KMS-11 (cell line): ENCODE results near the gene DEXI.

Source experiments
- H2AFZ ChIP-seq: fragments of 200-600 bp; sonication (generic); 2 replicates; pipeline ENCODE4 v1.6.1; 2016; ENCODE audit warnings: antibody characterized with exemption, mixed run types, low read depth
- H3K27ac ChIP-seq: fragments of 200-600 bp; sonication (generic); 2 replicates; pipeline ENCODE4 v1.6.1; 2016; ENCODE audit warnings: mild to moderate bottlenecking, mixed run types
- H3K27me3 ChIP-seq: fragments of 200-600 bp; sonication (generic); 2 replicates; pipeline ENCODE4 v1.6.1; 2017; ENCODE audit warnings: mild to moderate bottlenecking, low read depth, mixed run types, moderate library complexity; ENCODE audit not compliant: insufficient read depth
- H3K36me3 ChIP-seq: fragments of 200-600 bp; sonication (generic); 2 replicates; pipeline ENCODE4 v1.6.1; 2017; ENCODE audit warnings: mild to moderate bottlenecking, mixed run types; ENCODE audit not compliant: insufficient read depth
- H3K4me1 ChIP-seq: fragments of 200-600 bp; sonication (generic); 2 replicates; pipeline ENCODE4 v1.6.1; 2016; ENCODE audit warnings: mild to moderate bottlenecking, low read depth, mixed run types; ENCODE audit not compliant: poor library complexity, severe bottlenecking
- H3K4me2 ChIP-seq: fragments of 200-600 bp; sonication (generic); 2 replicates; pipeline ENCODE4 v1.7.0; 2016; ENCODE audit warnings: mild to moderate bottlenecking, mixed run types
- H3K4me3 ChIP-seq: fragments of 200-600 bp; sonication (generic); IDR thresholded peaks from 2 replicates; pipeline ENCODE4 v1.6.1; 2017; ENCODE audit warnings: low read depth, low read length, mixed read lengths; ENCODE audit not compliant: insufficient read depth
- H3K79me2 ChIP-seq: fragments of 200-600 bp; sonication (generic); 2 replicates; pipeline ENCODE4 v1.6.1; 2016; ENCODE audit warnings: low read depth, mixed run types; ENCODE audit not compliant: insufficient read depth
- H3K9ac ChIP-seq: fragments of 200-600 bp; sonication (generic); 2 replicates; pipeline ENCODE4 v1.6.1; 2016; ENCODE audit warnings: mild to moderate bottlenecking, mixed run types
- H4K20me1 ChIP-seq: fragments of 200-600 bp; sonication (generic); 2 replicates; pipeline ENCODE4 v1.6.1; 2016; ENCODE audit warnings: mild to moderate bottlenecking, mixed run types; ENCODE audit not compliant: insufficient read depth
- CTCF ChIP-seq: fragments of 200-600 bp; sonication (generic); conservative IDR thresholded peaks from 2 replicates; pipeline ENCODE4 v1.6.1; 2017; ENCODE audit warnings: low read depth, mild to moderate bottlenecking, antibody characterized with exemption, low read length, moderate library complexity, mixed read lengths

The DEXI gene

GRCh38 chr16:10982465-10983150 is 40.3 kb upstream of the DEXI start:
- Histone ChIP-seq H3K9ac (no peak overlapping the region), H4K20me1 (no peaks in the 10 kb centered on the region), H3K27ac (no peak overlapping the region), H3K36me3 (no peaks in the 10 kb centered on the region), H3K4me1 (peaks cover 10% of the 10 kb centered on the region), H3K4me3 (no peak overlapping the region), H3K79me2 (no peaks in the 10 kb centered on the region), H3K4me2 (no peak overlapping the region), H3K27me3 (no peaks in the 10 kb centered on the region), H2AFZ (no peak overlapping the region)
- no peak for TF ChIP-seq CTCF

- Histone ChIP-seq H3K27me3 (no peaks in the 10 kb centered on the region), H2AFZ (no peak overlapping the region), H3K27ac (no peak overlapping the region), H3K79me2 (no peaks in the 10 kb centered on the region), H3K4me1 (peaks cover 10% of the 10 kb centered on the region), H3K9ac (no peak overlapping the region), H3K4me2 (no peak overlapping the region), H3K4me3 (no peak overlapping the region), H4K20me1 (no peaks in the 10 kb centered on the region), H3K36me3 (no peaks in the 10 kb centered on the region)
- TF ChIP-seq CTCF, result peak; percentile 58
These were observed 39.5 kb upstream of the DEXI start for GRCh38 chr16:10981697-10982216.

- Histone ChIP-seq H3K9ac (no peak overlapping the region), H3K79me2 (no peaks in the 10 kb centered on the region), H3K36me3 (no peaks in the 10 kb centered on the region), H3K4me2 (no peak overlapping the region), H3K27ac (no peak overlapping the region), H3K4me3 (no peak overlapping the region), H3K27me3 (no peaks in the 10 kb centered on the region), H4K20me1 (no peaks in the 10 kb centered on the region), H2AFZ (no peak overlapping the region), H3K4me1 (peaks cover 10% of the 10 kb centered on the region)
- TF ChIP-seq CTCF, result no peak
These were observed 38.5 kb upstream of the DEXI start for GRCh38 chr16:10980813-10981212.

GRCh38 chr16:10979717-10980601 is 37.7 kb upstream of the DEXI start:
- H3K27me3 ChIP-seq, result no peaks in the 10 kb centered on the region
- H3K79me2 ChIP-seq, result no peaks in the 10 kb centered on the region
- no peak overlapping the region for H3K4me3 ChIP-seq
- H3K9ac ChIP-seq, result no peak overlapping the region
- H4K20me1 ChIP-seq, result no peaks in the 10 kb centered on the region
- no peak for TF ChIP-seq CTCF
- peaks cover 10% of the 10 kb centered on the region for H3K4me1 ChIP-seq
- H3K4me2 ChIP-seq, result no peak overlapping the region
- H2AFZ ChIP-seq, result no peak overlapping the region
- no peak overlapping the region for H3K27ac ChIP-seq
- 0 out of 2 replicates have a peak, but pooled peaks cover 3% of the 10 kb centered on the region for H3K36me3 ChIP-seq
